K562 treated with DMSO at 1 percent for 48 hours (cell line): ENCODE results near the gene PICALM. TPM values are rescaled to one million over a fixed set of nuclear protein-coding genes. Genes with fewer than 3 reads are reported as not detected.

Experiments used
- total RNA-seq: library from RNA; unstranded; fragments of 300-600 nt; gene quantifications from 2 replicates; pipeline ENCODE4 v1.2.3, GENCODE V29; 2022; ENCODE audit warnings: low replicate concordance; ENCODE audit errors: extremely low read depth

Gene PICALM, protein sequence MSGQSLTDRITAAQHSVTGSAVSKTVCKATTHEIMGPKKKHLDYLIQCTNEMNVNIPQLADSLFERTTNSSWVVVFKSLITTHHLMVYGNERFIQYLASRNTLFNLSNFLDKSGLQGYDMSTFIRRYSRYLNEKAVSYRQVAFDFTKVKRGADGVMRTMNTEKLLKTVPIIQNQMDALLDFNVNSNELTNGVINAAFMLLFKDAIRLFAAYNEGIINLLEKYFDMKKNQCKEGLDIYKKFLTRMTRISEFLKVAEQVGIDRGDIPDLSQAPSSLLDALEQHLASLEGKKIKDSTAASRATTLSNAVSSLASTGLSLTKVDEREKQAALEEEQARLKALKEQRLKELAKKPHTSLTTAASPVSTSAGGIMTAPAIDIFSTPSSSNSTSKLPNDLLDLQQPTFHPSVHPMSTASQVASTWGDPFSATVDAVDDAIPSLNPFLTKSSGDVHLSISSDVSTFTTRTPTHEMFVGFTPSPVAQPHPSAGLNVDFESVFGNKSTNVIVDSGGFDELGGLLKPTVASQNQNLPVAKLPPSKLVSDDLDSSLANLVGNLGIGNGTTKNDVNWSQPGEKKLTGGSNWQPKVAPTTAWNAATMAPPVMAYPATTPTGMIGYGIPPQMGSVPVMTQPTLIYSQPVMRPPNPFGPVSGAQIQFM
- total RNA-seq: not detected in 2 replicates

DNA sequence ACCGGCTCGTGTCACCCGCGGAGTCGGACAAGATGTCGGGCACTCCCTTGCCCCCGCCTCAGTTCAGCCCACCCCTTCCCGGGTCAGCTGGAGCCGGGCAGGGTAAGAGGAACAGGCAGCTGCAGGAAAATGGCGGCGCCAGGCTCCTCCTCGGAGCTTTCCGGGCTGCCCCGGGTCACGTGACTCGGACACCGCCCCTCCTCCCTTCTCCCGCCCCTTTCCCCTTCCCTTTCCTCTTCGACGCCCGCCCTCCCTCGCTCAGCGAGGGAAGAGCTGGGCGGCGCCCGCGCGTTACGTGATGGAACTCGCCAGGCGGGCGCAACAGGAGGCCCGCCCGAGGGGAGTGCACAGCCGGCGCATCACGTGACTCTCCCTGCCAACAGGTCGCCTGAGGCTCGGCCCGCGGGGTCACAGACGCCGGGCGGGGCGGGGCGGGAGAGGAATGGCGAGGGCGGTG, at the start of gene PICALM:
TSS of gene PICALM (minus strand) at position 134 of the 457 bp plus-strand sequence. CDS start 304 bp downstream, outside the sequence.

Other genes with a start within 250 kb of the PICALM start
- not detected in 2 replicates for gene CCDC83, start 213.7 kb downstream of the PICALM start, total RNA-seq
- not detected in 2 replicates for gene EED, start 175.7 kb upstream of the PICALM start, total RNA-seq
- gene HIKESHI, start 233.2 kb upstream of the PICALM start, total RNA-seq: not detected in 2 replicates